Measurements from ENCODE around the gene SUMF1.

SUMF1 gene

GRCh38 chr3:4497005-4497692 is 30.1 kb upstream of the SUMF1 start:
- no peak for DNase-seq

- DNase-seq: no peak
Observed at GRCh38 chr3:4496087-4496452, 29.0 kb upstream of the SUMF1 start.

GRCh38 chr3:4495294-4496086 is 28.4 kb upstream of the SUMF1 start:
- no peak for DNase-seq

- no peak for DNase-seq
Observed at GRCh38 chr3:4494895-4495264, 27.8 kb upstream of the SUMF1 start.

GRCh38 chr3:4493941-4494894 is 27.1 kb upstream of the SUMF1 start:
- DNase-seq: no peak

- DNase-seq: peak; percentile 96
Observed at GRCh38 chr3:4493014-4493940, 26.2 kb upstream of the SUMF1 start, which contains the start of gene ITPR1. TSS of gene ITPR1 (plus strand) at chr3:4493348. CDS start at chr3:4516492, 23,144 bp downstream.

- peak; percentile 92 for DNase-seq
Observed at GRCh38 chr3:4492208-4493013, 25.3 kb upstream of the SUMF1 start.

- no peak for DNase-seq
Observed at GRCh38 chr3:4491855-4492207, 24.8 kb upstream of the SUMF1 start.

GRCh38 chr3:4478261-4478660 is 11.2 kb upstream of the SUMF1 start:
- no peak for DNase-seq

GRCh38 chr3:4476496-4476895 is 9.4 kb upstream of the SUMF1 start:
- DNase-seq: no peak

- no peak for DNase-seq
Observed at GRCh38 chr3:4475804-4476203, 8.7 kb upstream of the SUMF1 start.

GRCh38 chr3:4474683-4475490 is 7.8 kb upstream of the SUMF1 start:
- DNase-seq: no peak

- DNase-seq: no peak
Observed at GRCh38 chr3:4472766-4473165, 5.7 kb upstream of the SUMF1 start.

GRCh38 chr3:4472312-4472711 is 5.2 kb upstream of the SUMF1 start:
- DNase-seq: no peak

GRCh38 chr3:4471907-4472306 is 4.8 kb upstream of the SUMF1 start:
- no peak for DNase-seq

- no peak for DNase-seq
Observed at GRCh38 chr3:4467522-4467867, 426 bp upstream of the SUMF1 start.

GRCh38 chr3:4464576-4464975 is 2.5 kb downstream of the SUMF1 start:
- no peak for DNase-seq

GRCh38 chr3:4462369-4463040 is 4.6 kb downstream of the SUMF1 start:
- DNase-seq: no peak

- no peak for DNase-seq
Observed at GRCh38 chr3:4461468-4462090, 5.5 kb downstream of the SUMF1 start.

- DNase-seq: no peak
Observed at GRCh38 chr3:4460334-4460733, 6.7 kb downstream of the SUMF1 start.
